ENCODE measurements around the gene CDC25B. TPM values are rescaled to one million over a fixed set of nuclear protein-coding genes. Genes with fewer than 3 reads are reported as not detected.

CDC25B gene
- polyA plus RNA-seq, 1 donor, result 34.3 TPM

GRCh38 chr20:3847429-3847940 is 51.4 kb downstream of the CDC25B start:
- peak in 1 of 2 donors; percentile 59 for DNase-seq
- Histone ChIP-seq H3K27ac (ENCODE audit: low read length) (peak overlapping the region; percentile 95), H3K4me1 (ENCODE audit: control insufficient read depth, insufficient read depth, low read length) (peaks cover 12% of the 10 kb centered on the region), H3K9me3 (ENCODE audit: control insufficient read depth, low read depth, low read length) (no peaks in the 10 kb centered on the region), H3K36me3 (ENCODE audit: control insufficient read depth, insufficient read depth, low read length) (no peaks in the 10 kb centered on the region), H3K27me3 (ENCODE audit: control insufficient read depth, insufficient read depth, low read length) (no peaks in the 10 kb centered on the region), H3K4me3 (ENCODE audit: low read length) (peak overlapping the region; percentile 76)
- no CpG with 5 or more reads among the region's 8 CpGs for WGBS (ENCODE audit: insufficient coverage, low lambda C conversion rate)

GRCh38 chr20:3848565-3848964 is 52.5 kb downstream of the CDC25B start:
- no CpG with 5 or more reads among the region's 1 CpG for WGBS (ENCODE audit: insufficient coverage, low lambda C conversion rate)
- no peaks in the 10 kb centered on the region for H3K9me3 ChIP-seq (ENCODE audit: control insufficient read depth, low read depth, low read length)
- no peaks in the 10 kb centered on the region for H3K36me3 ChIP-seq (ENCODE audit: control insufficient read depth, insufficient read depth, low read length)
- H3K27me3 ChIP-seq (ENCODE audit: control insufficient read depth, insufficient read depth, low read length), result no peaks in the 10 kb centered on the region
- H3K4me1 ChIP-seq (ENCODE audit: control insufficient read depth, insufficient read depth, low read length), result peaks cover 12% of the 10 kb centered on the region
- DNase-seq, result no peak
- H3K4me3 ChIP-seq (ENCODE audit: low read length), result no peak overlapping the region
- no peak overlapping the region for H3K27ac ChIP-seq (ENCODE audit: low read length)

GRCh38 chr20:3854462-3854871 is 58.4 kb downstream of the CDC25B start:
- WGBS (ENCODE audit: insufficient coverage, low lambda C conversion rate), result no CpG with 5 or more reads among the region's 4 CpGs
- Histone ChIP-seq H3K36me3 (ENCODE audit: control insufficient read depth, insufficient read depth, low read length) (peaks cover 36% of the 10 kb centered on the region), H3K4me1 (ENCODE audit: control insufficient read depth, insufficient read depth, low read length) (no peaks in the 10 kb centered on the region), H3K27ac (ENCODE audit: low read length) (no peak overlapping the region), H3K27me3 (ENCODE audit: control insufficient read depth, insufficient read depth, low read length) (no peaks in the 10 kb centered on the region), H3K9me3 (ENCODE audit: control insufficient read depth, low read depth, low read length) (no peaks in the 10 kb centered on the region), H3K4me3 (ENCODE audit: low read length) (no peak overlapping the region)
- DNase-seq, result no peak

Other genes starting within 250 kb of the CDC25B start
- not detected for gene GFRA4, start 132.9 kb upstream of the CDC25B start, polyA plus RNA-seq
- 15.5 TPM for gene ADAM33, start 114.3 kb upstream of the CDC25B start, polyA plus RNA-seq
- 4.3 TPM for gene SIGLEC1, start 83.7 kb upstream of the CDC25B start, polyA plus RNA-seq
- gene HSPA12B, start 63.6 kb upstream of the CDC25B start, polyA plus RNA-seq, result 6.3 TPM
- gene ADISSP, start 28.6 kb upstream of the CDC25B start, polyA plus RNA-seq, result 20.5 TPM
- 0.19 TPM for gene SPEF1, start 14.9 kb upstream of the CDC25B start, polyA plus RNA-seq
- 57.5 TPM for gene CENPB, start 9.6 kb upstream of the CDC25B start, polyA plus RNA-seq
- gene AP5S1, start 24.2 kb downstream of the CDC25B start, polyA plus RNA-seq, result 8.2 TPM
- gene MAVS, start 50.5 kb downstream of the CDC25B start, polyA plus RNA-seq, result 28.4 TPM
- gene PANK2, start 93.1 kb downstream of the CDC25B start, polyA plus RNA-seq, result 24.3 TPM
- gene RNF24, start 219.2 kb downstream of the CDC25B start, polyA plus RNA-seq, result 8.6 TPM